Skeletal muscle satellite cell (primary cell): ENCODE results near the gene GPM6B.

Experiments used
- H3K27me3 ChIP-seq: 2 replicates; pipeline ENCODE4 v1.7.0; 2013; ENCODE audit warnings: low read length; ENCODE audit not compliant: control insufficient read depth, insufficient read depth
- H3K36me3 ChIP-seq: 2 replicates; pipeline ENCODE4 v1.7.0; 2013; ENCODE audit warnings: mild to moderate bottlenecking, control low read depth, low read length; ENCODE audit not compliant: insufficient read depth
- H3K4me1 ChIP-seq: 2 replicates; pipeline ENCODE4 v1.7.0; 2013; ENCODE audit warnings: low read length; ENCODE audit not compliant: control insufficient read depth, insufficient read depth
- H3K4me2 ChIP-seq: 2 replicates; pipeline ENCODE4 v1.7.0; 2013; ENCODE audit warnings: mild to moderate bottlenecking, low read length
- H3K4me3 ChIP-seq: 2 replicates; pipeline ENCODE4 v1.7.0; 2013; ENCODE audit warnings: low read length
- H3K9ac ChIP-seq: 2 replicates; pipeline ENCODE4 v1.7.0; 2013; ENCODE audit warnings: mild to moderate bottlenecking, low read depth, low read length, moderate library complexity
- H3K9me3 ChIP-seq: replicated peaks from 2 replicates; pipeline ENCODE4 v1.7.0; 2013; ENCODE audit warnings: mild to moderate bottlenecking, control low read depth, low read length

GPM6B gene

GRCh38 chrX:13816176-13816575 lies 717 bp downstream of the GPM6B start:
- no peak overlapping the region for H3K4me2 ChIP-seq
- peaks cover 7% of the 10 kb centered on the region for H3K27me3 ChIP-seq
- no peaks in the 10 kb centered on the region for H3K9me3 ChIP-seq
- H3K9ac ChIP-seq, result no peak overlapping the region
- no peaks in the 10 kb centered on the region for H3K4me1 ChIP-seq
- H3K4me3 ChIP-seq, result no peak overlapping the region
- H3K36me3 ChIP-seq, result no peaks in the 10 kb centered on the region

GRCh38 chrX:13815664-13816063 lies 1.2 kb downstream of the GPM6B start:
- no peak overlapping the region for H3K4me2 ChIP-seq
- no peaks in the 10 kb centered on the region for H3K36me3 ChIP-seq
- no peaks in the 10 kb centered on the region for H3K4me1 ChIP-seq
- H3K4me3 ChIP-seq, result no peak overlapping the region
- no peak overlapping the region for H3K9ac ChIP-seq
- H3K27me3 ChIP-seq, result peaks cover 7% of the 10 kb centered on the region
- H3K9me3 ChIP-seq, result no peaks in the 10 kb centered on the region

GRCh38 chrX:13808865-13809264 lies 8.0 kb downstream of the GPM6B start:
- no peaks in the 10 kb centered on the region for H3K4me1 ChIP-seq
- no peak overlapping the region for H3K4me3 ChIP-seq
- H3K4me2 ChIP-seq, result no peak overlapping the region
- no peaks in the 10 kb centered on the region for H3K36me3 ChIP-seq
- H3K27me3 ChIP-seq, result no peaks in the 10 kb centered on the region
- no peak overlapping the region for H3K9ac ChIP-seq
- H3K9me3 ChIP-seq, result no peaks in the 10 kb centered on the region

GRCh38 chrX:13808293-13808692 lies 8.6 kb downstream of the GPM6B start:
- Histone ChIP-seq H3K9me3 (no peaks in the 10 kb centered on the region), H3K27me3 (no peaks in the 10 kb centered on the region), H3K4me1 (no peaks in the 10 kb centered on the region), H3K9ac (no peak overlapping the region), H3K36me3 (no peaks in the 10 kb centered on the region), H3K4me2 (no peak overlapping the region), H3K4me3 (no peak overlapping the region)

- H3K36me3 ChIP-seq, result no peaks in the 10 kb centered on the region
- no peaks in the 10 kb centered on the region for H3K4me1 ChIP-seq
- no peaks in the 10 kb centered on the region for H3K27me3 ChIP-seq
- no peak overlapping the region for H3K9ac ChIP-seq
- no peak overlapping the region for H3K4me2 ChIP-seq
- no peak overlapping the region for H3K4me3 ChIP-seq
- no peaks in the 10 kb centered on the region for H3K9me3 ChIP-seq
Measured at GRCh38 chrX:13805241-13805640, 11.7 kb downstream of the GPM6B start.

- Histone ChIP-seq H3K4me1 (no peaks in the 10 kb centered on the region), H3K9me3 (no peaks in the 10 kb centered on the region), H3K4me2 (no peak overlapping the region), H3K36me3 (no peaks in the 10 kb centered on the region), H3K9ac (no peak overlapping the region), H3K27me3 (no peaks in the 10 kb centered on the region), H3K4me3 (no peak overlapping the region)
Measured at GRCh38 chrX:13803116-13803515, 13.8 kb downstream of the GPM6B start.

GRCh38 chrX:13798184-13798583 lies 18.7 kb downstream of the GPM6B start:
- Histone ChIP-seq H3K4me3 (no peak overlapping the region), H3K9ac (no peak overlapping the region), H3K9me3 (no peaks in the 10 kb centered on the region), H3K27me3 (no peaks in the 10 kb centered on the region), H3K4me2 (no peak overlapping the region), H3K36me3 (no peaks in the 10 kb centered on the region), H3K4me1 (no peaks in the 10 kb centered on the region)

- no peak overlapping the region for H3K4me2 ChIP-seq
- H3K27me3 ChIP-seq, result no peaks in the 10 kb centered on the region
- H3K9ac ChIP-seq, result no peak overlapping the region
- H3K9me3 ChIP-seq, result no peaks in the 10 kb centered on the region
- no peaks in the 10 kb centered on the region for H3K4me1 ChIP-seq
- H3K4me3 ChIP-seq, result no peak overlapping the region
- no peaks in the 10 kb centered on the region for H3K36me3 ChIP-seq
Measured at GRCh38 chrX:13797512-13797911, 19.4 kb downstream of the GPM6B start.

- Histone ChIP-seq H3K27me3 (no peaks in the 10 kb centered on the region), H3K9ac (no peak overlapping the region), H3K9me3 (no peaks in the 10 kb centered on the region), H3K4me1 (peaks cover 7% of the 10 kb centered on the region), H3K4me3 (no peak overlapping the region), H3K36me3 (no peaks in the 10 kb centered on the region), H3K4me2 (no peak overlapping the region)
Measured at GRCh38 chrX:13794417-13794816, 22.5 kb downstream of the GPM6B start.

- H3K36me3 ChIP-seq, result no peaks in the 10 kb centered on the region
- no peaks in the 10 kb centered on the region for H3K27me3 ChIP-seq
- H3K9ac ChIP-seq, result no peak overlapping the region
- no peak overlapping the region for H3K4me2 ChIP-seq
- H3K4me1 ChIP-seq, result peaks cover 7% of the 10 kb centered on the region
- no peaks in the 10 kb centered on the region for H3K9me3 ChIP-seq
- no peak overlapping the region for H3K4me3 ChIP-seq
Measured at GRCh38 chrX:13793897-13794296, 23.0 kb downstream of the GPM6B start.

GRCh38 chrX:13791559-13791958 lies 25.3 kb downstream of the GPM6B start:
- Histone ChIP-seq H3K36me3 (no peaks in the 10 kb centered on the region), H3K9me3 (no peaks in the 10 kb centered on the region), H3K9ac (no peak overlapping the region), H3K4me3 (no peak overlapping the region), H3K4me1 (peaks cover 7% of the 10 kb centered on the region), H3K4me2 (no peak overlapping the region), H3K27me3 (no peaks in the 10 kb centered on the region)

- Histone ChIP-seq H3K9me3 (no peaks in the 10 kb centered on the region), H3K4me2 (no peak overlapping the region), H3K27me3 (no peaks in the 10 kb centered on the region), H3K4me1 (peaks cover 7% of the 10 kb centered on the region), H3K36me3 (no peaks in the 10 kb centered on the region), H3K9ac (no peak overlapping the region), H3K4me3 (no peak overlapping the region)
Measured at GRCh38 chrX:13791145-13791544, 25.7 kb downstream of the GPM6B start.
